HCT116 (cell line): ENCODE data around the gene PSME2. TPM values are rescaled to one million over a fixed set of nuclear protein-coding genes. Genes with fewer than 3 reads are reported as not detected.

ENCODE experiments used
- ATAC-seq: fragments of 200-7000 bp; cut with Tn5 transposase; 2 replicates; pipeline ENCODE4 v1.9.1; 2020; ENCODE audit warnings: mild to moderate bottlenecking, moderate library complexity
- BruUV-seq: library from RNA; stranded (reverse); fragments of 400-500 nt; replicated peaks from 2 replicates; lab custom pipeline; 2021; lab: Mats Ljungman, UMichigan
- CTCF ChIA-PET: fragments of 300-600 bp; sonication (Branson Sonifier 250); formaldehyde crosslinking; loops from one replicate; lab custom pipeline; 2021; ENCODE audit warnings: antibody characterized with exemption; lab: Charles Lee
- POLR2A ChIA-PET: fragments of 300-600, 350-600 bp; sonication (Branson Sonifier 250); formaldehyde crosslinking; loops from one replicate; lab custom pipeline; 2021; ENCODE audit warnings: antibody characterized with exemption; lab: Charles Lee
- RAD21 ChIA-PET, 2 experiments: fragments of 300-600 bp; sonication (Branson Sonifier 250); formaldehyde crosslinking; loops; one replicate each; lab custom pipeline; 2023; ENCODE audit warnings: low total read pairs in 2 of 2; ENCODE audit not compliant: uncharacterized antibody in 2 of 2, unreplicated experiment in 2 of 2, low non-redundant PET in 1 of 2; lab: Charles Lee
- DNase-seq: peaks from one replicate; pipeline ENCODE4 v3.0.0-alpha.2; 2010; ENCODE audit warnings: low read depth, low spot score
- H2AFZ ChIP-seq: fragments of 200-600 bp; shearing (Covaris generic), sonication (generic); 2 replicates; pipeline ENCODE4 v1.6.1; 2017; ENCODE audit warnings: low read depth, mixed run types, mixed read lengths, antibody characterized with exemption, low read length; ENCODE audit not compliant: poor library complexity, severe bottlenecking
- H3K27ac ChIP-seq: 2 replicates; pipeline ENCODE4 v1.5.1; 2012; ENCODE audit warnings: low read depth, low read length
- H3K27me3 ChIP-seq: fragments of 200-600 bp; sonication (generic); 2 replicates; pipeline ENCODE4 v1.6.1; 2016; ENCODE audit warnings: mixed run types, low read length, mixed read lengths; ENCODE audit not compliant: insufficient read depth
- H3K36me3 ChIP-seq, 2 experiments: fragments of 200-500 bp in 1 of 2; fragments of 200-600 bp in 1 of 2; sonication (Bioruptor generic) in 1 of 2; sonication (generic) in 1 of 2; 2 replicates each; pipeline versions ENCODE4 v1.5.1 to v1.6.1; 2014 to 2016; ENCODE audit warnings: low read length in 2 of 2, inconsistent platforms in 1 of 2, mixed read lengths in 1 of 2, mixed run types in 1 of 2; ENCODE audit not compliant: insufficient read depth in 2 of 2, control insufficient read depth in 1 of 2
- H3K4me1 ChIP-seq, 2 experiments: fragments of 200-600 bp in 1 of 2; sonication (generic) in 1 of 2; 2 replicates each; pipeline versions ENCODE4 v1.5.1 to v1.6.1; 2012 to 2017; ENCODE audit warnings: low read length in 2 of 2, inconsistent platforms in 1 of 2, mild to moderate bottlenecking in 1 of 2, mixed read lengths in 1 of 2, mixed run types in 1 of 2, moderate library complexity in 1 of 2; ENCODE audit not compliant: insufficient read depth in 2 of 2, control insufficient read depth in 1 of 2
- H3K4me2 ChIP-seq: fragments of 200-600 bp; sonication (generic); 2 replicates; pipeline ENCODE4 v1.6.1; 2017; ENCODE audit warnings: mixed run types, low read length, mixed read lengths
- H3K4me3 ChIP-seq, 2 experiments: fragments of 200-600 bp in 1 of 2; sonication (generic) in 1 of 2; replicated peaks in 1 of 2; 2 replicates each; pipeline ENCODE4 v1.5.1; 2011 to 2016; ENCODE audit warnings: low read length in 2 of 2, control low read depth in 1 of 2, low read depth in 1 of 2, mild to moderate bottlenecking in 1 of 2, mixed read lengths in 1 of 2, mixed run types in 1 of 2
- H3K79me2 ChIP-seq: fragments of 200-600 bp; sonication (generic); 2 replicates; pipeline ENCODE4 v1.6.1; 2017; ENCODE audit warnings: mild to moderate bottlenecking, mixed run types, low read length, moderate library complexity, mixed read lengths; ENCODE audit not compliant: insufficient read depth
- H3K9ac ChIP-seq: fragments of 200-600 bp; sonication (generic); 2 replicates; pipeline ENCODE4 v1.6.1; 2016; ENCODE audit warnings: low read length, mixed read lengths
- H3K9me2 ChIP-seq: fragments of 200-600 bp; sonication (generic), shearing (Covaris generic); 2 replicates; pipeline ENCODE4 v1.6.1; 2017; ENCODE audit warnings: mixed run types, mild to moderate bottlenecking, moderate library complexity; ENCODE audit not compliant: insufficient read depth
- H3K9me3 ChIP-seq, 2 experiments: fragments of 200-500 bp in 1 of 2; fragments of 200-600 bp in 1 of 2; sonication (Bioruptor generic) in 1 of 2; sonication (generic) in 1 of 2; 2 replicates each; pipeline ENCODE4 v1.6.1; 2014 to 2017; ENCODE audit warnings: low read length in 2 of 2, mixed read lengths in 2 of 2, inconsistent platforms in 1 of 2, low read depth in 1 of 2, mild to moderate bottlenecking in 1 of 2, mixed run types in 1 of 2, moderate library complexity in 1 of 2; ENCODE audit not compliant: control insufficient read depth in 1 of 2, insufficient read depth in 1 of 2
- H4K20me1 ChIP-seq: fragments of 200-600 bp; sonication (generic), shearing (Covaris generic); 2 replicates; pipeline ENCODE4 v1.6.1; 2017; ENCODE audit warnings: mixed run types, mild to moderate bottlenecking, moderate library complexity; ENCODE audit not compliant: insufficient read depth
- CBX3 ChIP-seq: IDR thresholded peaks from 2 replicates; pipeline ENCODE4 v1.6.1; 2012; ENCODE audit warnings: low read depth
- CEBPB ChIP-seq: IDR thresholded peaks from 2 replicates; pipeline ENCODE4 v1.6.1; 2012; ENCODE audit warnings: low read depth
- EGR1 ChIP-seq: IDR thresholded peaks from 2 replicates; pipeline ENCODE4 v1.6.1; 2012; ENCODE audit warnings: low read depth
- ELF1 ChIP-seq: IDR thresholded peaks from 2 replicates; pipeline ENCODE4 v1.6.1; 2012; ENCODE audit warnings: low read depth, borderline replicate concordance
- EZH2 ChIP-seq: fragments of 200-600 bp; sonication (generic); IDR thresholded peaks from 2 replicates; pipeline ENCODE4 v1.6.1; 2017; ENCODE audit warnings: antibody characterized with exemption, mixed run types
- POLR2A ChIP-seq: IDR thresholded peaks from 2 replicates; pipeline ENCODE4 v1.7.0; 2011; ENCODE audit warnings: borderline replicate concordance; ENCODE audit not compliant: insufficient read depth, insufficient read length; ENCODE audit errors: extremely low read depth
- POLR2AphosphoS5 ChIP-seq: IDR thresholded peaks from 2 replicates; pipeline ENCODE4 v1.6.1; 2011; ENCODE audit warnings: mild to moderate bottlenecking, low read depth, low read length, moderate library complexity
- SIN3A ChIP-seq: IDR thresholded peaks from 2 replicates; pipeline ENCODE4 v1.6.1; 2012; ENCODE audit warnings: low read depth
- SP1 ChIP-seq: IDR thresholded peaks from 2 replicates; pipeline ENCODE4 v1.6.1; 2012; ENCODE audit warnings: low read depth
- ZNF274 ChIP-seq: fragments of 200-500 bp; sonication (Bioruptor generic); IDR thresholded peaks from 2 replicates; pipeline ENCODE4 v1.6.1; 2014; ENCODE audit warnings: mild to moderate bottlenecking, low read depth, low read length, inconsistent platforms
- intact Hi-C: fragments of 100-400 bp; cut with micrococcal nuclease; formaldehyde crosslinking; loops from 2 replicates; pipeline ENCODE4 v1.10.0; 2022
- total RNA-seq: library from RNA; stranded (reverse); gene quantifications from one replicate; pipeline ENCODE4 v1.2.1, GENCODE V29; 2021; ENCODE audit not compliant: unreplicated experiment
- TF ChIP-seq, protein P1 (sequence below), 3 experiments: fragments of 200-600 bp in 1 of 3; sonication (generic) in 1 of 3; IDR thresholded peaks in 2 of 3; conservative IDR thresholded peaks in 1 of 3; 2 replicates each; pipeline ENCODE4 v1.5.1; 2012 to 2017; ENCODE audit warnings: low read depth in 2 of 3, low read length in 2 of 3, antibody characterized with exemption in 1 of 3, borderline replicate concordance in 1 of 3, control low read depth in 1 of 3, mild to moderate bottlenecking in 1 of 3, mixed read lengths in 1 of 3, mixed run types in 1 of 3, moderate library complexity in 1 of 3; ENCODE audit not compliant: insufficient read depth in 1 of 3
- TF ChIP-seq, protein P2 (sequence below): IDR thresholded peaks from 2 replicates; pipeline ENCODE4 v1.6.1; 2012
- TF ChIP-seq, protein P3 (sequence below): IDR thresholded peaks from 2 replicates; pipeline ENCODE4 v1.6.1; 2012; ENCODE audit warnings: low read depth

The PSME2 gene
- total RNA-seq, 1 experiment from 2014 or later = 160 TPM

DNA sequence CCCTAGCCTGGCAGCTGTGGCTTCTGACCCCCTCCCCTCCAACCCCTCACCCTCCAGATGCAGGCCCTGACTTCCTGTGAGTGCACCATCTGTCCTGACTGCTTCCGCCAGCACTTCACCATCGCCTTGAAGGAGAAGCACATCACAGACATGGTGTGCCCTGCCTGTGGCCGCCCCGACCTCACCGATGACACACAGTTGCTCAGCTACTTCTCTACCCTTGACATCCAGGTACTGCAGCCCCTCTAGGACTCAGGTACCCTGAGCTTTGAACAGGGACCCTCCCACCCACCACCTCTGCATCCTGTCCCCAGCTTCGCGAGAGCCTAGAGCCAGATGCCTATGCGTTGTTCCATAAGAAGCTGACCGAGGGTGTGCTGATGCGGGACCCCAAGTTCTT lies 8.7 kb upstream of the PSME2 start:
- intact Hi-C loops = no loop called here
- Histone ChIP-seq H3K4me1 (peaks cover under 1% of the 10 kb centered on the region in 2 experiments; a peak in 2 of 4 replicates), H2AFZ (no peak overlapping the region), H3K36me3 (peaks cover 46 to 57% of the 10 kb centered on the region in 2 experiments), H3K9me3 (no peaks in the 10 kb centered on the region), H3K79me2 (peaks cover 8% of the 10 kb centered on the region; the same call in 1 of the 2 replicates), H3K4me2 (no peak overlapping the region), H3K4me3 (no peak overlapping the region), H4K20me1 (no peaks in the 10 kb centered on the region), H3K27me3 (no peaks in the 10 kb centered on the region), H3K27ac (no peak overlapping the region), H3K9ac (no peak overlapping the region), H3K9me2 (no peaks in the 10 kb centered on the region)
- ChIA-PET RAD21 (no interaction called here), CTCF (interaction anchor here (1.9 kb wide), 1 partner anchor 9 kb away, joined by 7 read pairs; the partner anchor contains the start of gene PSME2), POLR2A (interaction anchor here (1.0 kb wide), 1 partner anchor 41 kb away, joined by 3 read pairs; the partner anchor contains the start of gene DCAF11)
- TF ChIP-seq ELF1 (no peak), CEBPB (no peak), SP1 (no peak), SIN3A (no peak), ZNF274 (no peak), POLR2AphosphoS5 (no peak), EZH2 (no peak), EGR1 (no peak), CBX3 (no peak), POLR2A (no peak)
- TF ChIP-seq, protein P1, sequence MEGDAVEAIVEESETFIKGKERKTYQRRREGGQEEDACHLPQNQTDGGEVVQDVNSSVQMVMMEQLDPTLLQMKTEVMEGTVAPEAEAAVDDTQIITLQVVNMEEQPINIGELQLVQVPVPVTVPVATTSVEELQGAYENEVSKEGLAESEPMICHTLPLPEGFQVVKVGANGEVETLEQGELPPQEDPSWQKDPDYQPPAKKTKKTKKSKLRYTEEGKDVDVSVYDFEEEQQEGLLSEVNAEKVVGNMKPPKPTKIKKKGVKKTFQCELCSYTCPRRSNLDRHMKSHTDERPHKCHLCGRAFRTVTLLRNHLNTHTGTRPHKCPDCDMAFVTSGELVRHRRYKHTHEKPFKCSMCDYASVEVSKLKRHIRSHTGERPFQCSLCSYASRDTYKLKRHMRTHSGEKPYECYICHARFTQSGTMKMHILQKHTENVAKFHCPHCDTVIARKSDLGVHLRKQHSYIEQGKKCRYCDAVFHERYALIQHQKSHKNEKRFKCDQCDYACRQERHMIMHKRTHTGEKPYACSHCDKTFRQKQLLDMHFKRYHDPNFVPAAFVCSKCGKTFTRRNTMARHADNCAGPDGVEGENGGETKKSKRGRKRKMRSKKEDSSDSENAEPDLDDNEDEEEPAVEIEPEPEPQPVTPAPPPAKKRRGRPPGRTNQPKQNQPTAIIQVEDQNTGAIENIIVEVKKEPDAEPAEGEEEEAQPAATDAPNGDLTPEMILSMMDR (IDR thresholded peaks at IDR 0.05 in 2 of 3, conservative IDR thresholded peaks at IDR 0.05 in 1 of 3; ENCODE audit: borderline replicate concordance in 1 of 3, insufficient read depth in 1 of 3, low read depth in 2 of 3, low read length in 2 of 3) = no peak
- TF ChIP-seq, protein P2, sequence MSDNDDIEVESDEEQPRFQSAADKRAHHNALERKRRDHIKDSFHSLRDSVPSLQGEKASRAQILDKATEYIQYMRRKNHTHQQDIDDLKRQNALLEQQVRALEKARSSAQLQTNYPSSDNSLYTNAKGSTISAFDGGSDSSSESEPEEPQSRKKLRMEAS = no peak
- TF ChIP-seq, protein P3, sequence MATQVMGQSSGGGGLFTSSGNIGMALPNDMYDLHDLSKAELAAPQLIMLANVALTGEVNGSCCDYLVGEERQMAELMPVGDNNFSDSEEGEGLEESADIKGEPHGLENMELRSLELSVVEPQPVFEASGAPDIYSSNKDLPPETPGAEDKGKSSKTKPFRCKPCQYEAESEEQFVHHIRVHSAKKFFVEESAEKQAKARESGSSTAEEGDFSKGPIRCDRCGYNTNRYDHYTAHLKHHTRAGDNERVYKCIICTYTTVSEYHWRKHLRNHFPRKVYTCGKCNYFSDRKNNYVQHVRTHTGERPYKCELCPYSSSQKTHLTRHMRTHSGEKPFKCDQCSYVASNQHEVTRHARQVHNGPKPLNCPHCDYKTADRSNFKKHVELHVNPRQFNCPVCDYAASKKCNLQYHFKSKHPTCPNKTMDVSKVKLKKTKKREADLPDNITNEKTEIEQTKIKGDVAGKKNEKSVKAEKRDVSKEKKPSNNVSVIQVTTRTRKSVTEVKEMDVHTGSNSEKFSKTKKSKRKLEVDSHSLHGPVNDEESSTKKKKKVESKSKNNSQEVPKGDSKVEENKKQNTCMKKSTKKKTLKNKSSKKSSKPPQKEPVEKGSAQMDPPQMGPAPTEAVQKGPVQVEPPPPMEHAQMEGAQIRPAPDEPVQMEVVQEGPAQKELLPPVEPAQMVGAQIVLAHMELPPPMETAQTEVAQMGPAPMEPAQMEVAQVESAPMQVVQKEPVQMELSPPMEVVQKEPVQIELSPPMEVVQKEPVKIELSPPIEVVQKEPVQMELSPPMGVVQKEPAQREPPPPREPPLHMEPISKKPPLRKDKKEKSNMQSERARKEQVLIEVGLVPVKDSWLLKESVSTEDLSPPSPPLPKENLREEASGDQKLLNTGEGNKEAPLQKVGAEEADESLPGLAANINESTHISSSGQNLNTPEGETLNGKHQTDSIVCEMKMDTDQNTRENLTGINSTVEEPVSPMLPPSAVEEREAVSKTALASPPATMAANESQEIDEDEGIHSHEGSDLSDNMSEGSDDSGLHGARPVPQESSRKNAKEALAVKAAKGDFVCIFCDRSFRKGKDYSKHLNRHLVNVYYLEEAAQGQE = no peak
- ATAC-seq (no peak), DNase-seq (no peak)
- no TSS peak for BruUV-seq
